ENCODE data around the gene IL1RN. TPM values are rescaled to one million over a fixed set of nuclear protein-coding genes. Genes with fewer than 3 reads are reported as not detected.

The IL1RN gene
- total and polyA plus RNA-seq, 2 of the 4 experiments (the other 2 are of a cell fraction) = not detected

DNA sequence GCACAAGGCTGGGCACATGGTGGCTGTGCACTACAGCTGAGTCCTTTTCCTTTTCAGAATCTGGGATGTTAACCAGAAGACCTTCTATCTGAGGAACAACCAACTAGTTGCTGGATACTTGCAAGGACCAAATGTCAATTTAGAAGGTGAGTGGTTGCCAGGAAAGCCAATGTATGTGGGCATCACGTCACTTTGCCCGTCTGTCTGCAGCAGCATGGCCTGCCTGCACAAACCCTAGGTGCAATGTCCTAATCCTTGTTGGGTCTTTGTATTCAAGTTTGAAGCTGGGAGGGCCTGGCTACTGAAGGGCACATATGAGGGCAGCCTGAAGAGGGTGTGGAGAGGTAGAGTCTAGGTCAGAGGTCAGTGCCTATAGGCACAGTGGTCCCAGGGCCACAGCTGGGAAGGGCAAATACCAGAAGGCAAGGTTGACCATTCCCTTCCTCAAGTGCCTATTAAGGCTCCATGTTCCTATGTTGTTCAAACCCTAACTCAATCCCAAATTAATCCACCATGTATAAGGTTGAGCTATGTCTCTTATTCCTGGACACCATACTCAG, 2.2 kb downstream of the IL1RN start:
- no peak overlapping the region for H3K4ac ChIP-seq (ENCODE audit: low read depth, low read length)
- 48% methylated on average over 2 of the region's 2 CpGs; no CpG with 5 or more reads in 1 of the 2 experiments for WGBS, 2 experiments (ENCODE audit: extremely low coverage in 2 of 2, insufficient read length in 1 of 2)
- H3K4me1 ChIP-seq (ENCODE audit: control insufficient read depth, insufficient read depth, low read length) = no peaks in the 10 kb centered on the region
- no peaks in the 10 kb centered on the region for H4K20me1 ChIP-seq (ENCODE audit: insufficient read depth, low read length)
- no peak overlapping the region for H2BK5ac ChIP-seq (ENCODE audit: low read depth, low read length, poor library complexity, severe bottlenecking)
- BruUV-seq (replicated peaks) = no TSS peak
- no peak for ATAC-seq (ENCODE audit: low read depth)
- H4K5ac ChIP-seq (ENCODE audit: low read depth, low read length) = no peak overlapping the region
- no peaks in the 10 kb centered on the region for H3K9me3 ChIP-seq (ENCODE audit: control insufficient read depth, insufficient read depth, low read length)
- no peaks in the 10 kb centered on the region for H3K79me1 ChIP-seq (ENCODE audit: low read depth in 1 of 2, low read length in 2 of 2)
- H2AK9ac ChIP-seq (replicated peaks; ENCODE audit: low read depth, low read length, poor library complexity) = no peak overlapping the region
- H3K36me3 ChIP-seq (ENCODE audit: control insufficient read depth, insufficient read depth, low read length) = no peaks in the 10 kb centered on the region
- no peak overlapping the region for H3K4me3 ChIP-seq (ENCODE audit: insufficient read depth, low read depth, low read length)
- POLR2A ChIA-PET (ENCODE audit: unreplicated experiment) = no interaction called here
- H3K14ac ChIP-seq (replicated peaks; ENCODE audit: low read depth, low read length) = no peak overlapping the region
- no peak overlapping the region for H2AK5ac ChIP-seq (ENCODE audit: low read depth, low read length)
- H3K18ac ChIP-seq (ENCODE audit: low read depth, low read length) = no peak overlapping the region
- H3K23ac ChIP-seq (ENCODE audit: low read depth, low read length) = no peak overlapping the region
- no peak overlapping the region for H3K56ac ChIP-seq (ENCODE audit: extremely low read depth, insufficient read depth, low read length)
- no peak overlapping the region for H4K91ac ChIP-seq (ENCODE audit: insufficient read depth, low read depth, low read length)
- no peak overlapping the region for H2AFZ ChIP-seq (replicated peaks; ENCODE audit: low read length, poor library complexity)
- in situ Hi-C loops (cut with MboI; ENCODE audit: low sequenced_read_pairs) (no loop called here), dilution Hi-C loops (cut with HindIII; ENCODE audit: low sequenced_read_pairs, unreplicated experiment) (no loop called here), intact Hi-C loops (cut with micrococcal nuclease) (no loop called here)
- CTCF ChIA-PET = interaction anchor here (0.5 kb wide), 1 partner anchor 9 kb away, joined by 3 read pairs; no protein-coding TSS in a partner anchor
- H2BK120ac ChIP-seq (ENCODE audit: low read depth, low read length) = no peak overlapping the region
- DNase-seq = no peak
- TF ChIP-seq MXI1 (IDR thresholded peaks at IDR 0.05; ENCODE audit: borderline replicate concordance, low read depth, low read length) (no peak), CEBPB (IDR thresholded peaks at IDR 0.05; ENCODE audit: low read depth, low read length) (no peak), RAD21 (IDR thresholded peaks at IDR 0.05; ENCODE audit: low read length) (no peak), POLR2A (IDR thresholded peaks at IDR 0.05; ENCODE audit: low read depth, low read length) (no peak), MAFK (IDR thresholded peaks at IDR 0.05; ENCODE audit: low read depth, low read length) (no peak), RCOR1 (IDR thresholded peaks at IDR 0.05; ENCODE audit: insufficient replicate concordance, low read length) (no peak), CHD1 (IDR thresholded peaks at IDR 0.05; ENCODE audit: low read depth, low read length) (no peak), RFX5 (IDR thresholded peaks at IDR 0.05; ENCODE audit: low read depth, low read length) (no peak), SMC3 (IDR thresholded peaks at IDR 0.05; ENCODE audit: low read depth, low read length) (no peak), MAZ (IDR thresholded peaks at IDR 0.05; ENCODE audit: borderline replicate concordance, low read depth, low read length) (no peak), BHLHE40 (IDR thresholded peaks at IDR 0.05; ENCODE audit: low read depth, low read length) (no peak), NFE2L2 (IDR thresholded peaks at IDR 0.05; ENCODE audit: low read depth, low read length) (no peak)
- TF ChIP-seq, protein P1, sequence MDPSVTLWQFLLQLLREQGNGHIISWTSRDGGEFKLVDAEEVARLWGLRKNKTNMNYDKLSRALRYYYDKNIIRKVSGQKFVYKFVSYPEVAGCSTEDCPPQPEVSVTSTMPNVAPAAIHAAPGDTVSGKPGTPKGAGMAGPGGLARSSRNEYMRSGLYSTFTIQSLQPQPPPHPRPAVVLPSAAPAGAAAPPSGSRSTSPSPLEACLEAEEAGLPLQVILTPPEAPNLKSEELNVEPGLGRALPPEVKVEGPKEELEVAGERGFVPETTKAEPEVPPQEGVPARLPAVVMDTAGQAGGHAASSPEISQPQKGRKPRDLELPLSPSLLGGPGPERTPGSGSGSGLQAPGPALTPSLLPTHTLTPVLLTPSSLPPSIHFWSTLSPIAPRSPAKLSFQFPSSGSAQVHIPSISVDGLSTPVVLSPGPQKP (IDR thresholded peaks at IDR 0.05; ENCODE audit: borderline replicate concordance, low read depth, low read length) = no peak
- TF ChIP-seq, protein P2, sequence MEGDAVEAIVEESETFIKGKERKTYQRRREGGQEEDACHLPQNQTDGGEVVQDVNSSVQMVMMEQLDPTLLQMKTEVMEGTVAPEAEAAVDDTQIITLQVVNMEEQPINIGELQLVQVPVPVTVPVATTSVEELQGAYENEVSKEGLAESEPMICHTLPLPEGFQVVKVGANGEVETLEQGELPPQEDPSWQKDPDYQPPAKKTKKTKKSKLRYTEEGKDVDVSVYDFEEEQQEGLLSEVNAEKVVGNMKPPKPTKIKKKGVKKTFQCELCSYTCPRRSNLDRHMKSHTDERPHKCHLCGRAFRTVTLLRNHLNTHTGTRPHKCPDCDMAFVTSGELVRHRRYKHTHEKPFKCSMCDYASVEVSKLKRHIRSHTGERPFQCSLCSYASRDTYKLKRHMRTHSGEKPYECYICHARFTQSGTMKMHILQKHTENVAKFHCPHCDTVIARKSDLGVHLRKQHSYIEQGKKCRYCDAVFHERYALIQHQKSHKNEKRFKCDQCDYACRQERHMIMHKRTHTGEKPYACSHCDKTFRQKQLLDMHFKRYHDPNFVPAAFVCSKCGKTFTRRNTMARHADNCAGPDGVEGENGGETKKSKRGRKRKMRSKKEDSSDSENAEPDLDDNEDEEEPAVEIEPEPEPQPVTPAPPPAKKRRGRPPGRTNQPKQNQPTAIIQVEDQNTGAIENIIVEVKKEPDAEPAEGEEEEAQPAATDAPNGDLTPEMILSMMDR (conservative IDR thresholded peaks at IDR 0.05; ENCODE audit: low read depth, low read length) = no peak
- H2BK20ac ChIP-seq (ENCODE audit: low read depth, low read length) = no peak overlapping the region
- no peak overlapping the region for H3K4me2 ChIP-seq (ENCODE audit: low read depth, low read length)
- peaks cover 24% of the 10 kb centered on the region for H3K27me3 ChIP-seq (ENCODE audit: control insufficient read depth, insufficient read depth, low read length)
- no peaks in the 10 kb centered on the region for H3K9me1 ChIP-seq (ENCODE audit: insufficient read depth, low read length)
- no peak overlapping the region for H3K27ac ChIP-seq (ENCODE audit: insufficient read depth, low read length)
- H4K8ac ChIP-seq (ENCODE audit: low read depth in 2 of 2, low read length in 2 of 2) = no peak overlapping the region
- no peak overlapping the region for H3K9ac ChIP-seq (ENCODE audit: low read depth, low read length)
- no peak overlapping the region for H2BK15ac ChIP-seq (ENCODE audit: low read depth, low read length)

Data from IMR-90 (cell line).